Endothelial cell of umbilical vein (primary cell): Measurements from ENCODE around the gene ZBTB7C.

Experiments used
- CTCF ChIP-seq, 2 donors: IDR thresholded peaks; 1 replicate in 1 of 2; 2 replicates in 1 of 2; pipeline ENCODE4 v1.5.1; 2011; ENCODE audit warnings: low read length in 2 of 2, mild to moderate bottlenecking in 2 of 2, moderate library complexity in 2 of 2, control low read depth in 1 of 2, inconsistent platforms in 1 of 2, low read depth in 1 of 2; ENCODE audit not compliant: insufficient read depth in 1 of 2; ENCODE audit errors: extremely low read depth in 1 of 2
- EZH2 ChIP-seq: IDR thresholded peaks from 2 replicates; pipeline ENCODE4 v1.6.1; 2012; ENCODE audit warnings: borderline replicate concordance, low read depth, mild to moderate bottlenecking, moderate library complexity, low read length, inconsistent platforms; ENCODE audit not compliant: severe bottlenecking
- JUN ChIP-seq: IDR thresholded peaks from 2 replicates; pipeline ENCODE4 v1.6.1; 2011; ENCODE audit warnings: borderline replicate concordance, low read depth; ENCODE audit not compliant: insufficient read length, insufficient read depth
- MYC ChIP-seq: IDR thresholded peaks from one replicate; pipeline ENCODE4 v1.6.1; 2011; ENCODE audit warnings: mild to moderate bottlenecking, low read depth, low read length
- POLR2A ChIP-seq: IDR thresholded peaks from 2 replicates; pipeline ENCODE4 v1.6.1; 2012; ENCODE audit warnings: low read depth, mild to moderate bottlenecking, control low read depth, low read length
- POLR2AphosphoS5 ChIP-seq: IDR thresholded peaks from 2 replicates; pipeline ENCODE4 v1.6.1; 2012; ENCODE audit warnings: low read depth, mild to moderate bottlenecking, control low read depth, low read length, moderate library complexity; ENCODE audit not compliant: insufficient read depth

- TF ChIP-seq POLR2A = no peak
- no peak for TF ChIP-seq POLR2AphosphoS5
- no peak for TF ChIP-seq EZH2
- TF ChIP-seq MYC = no peak
- TF ChIP-seq CTCF (IDR thresholded peaks at IDR 0.05; ENCODE audit: extremely low read depth in 1 of 2, insufficient read depth in 1 of 2, low read depth in 1 of 2, low read length in 2 of 2) = no peak
- no peak for TF ChIP-seq JUN
These were observed 72.9 kb downstream of the ZBTB7C start for GRCh38 chr18:48336332-48336731.
